HG03060 (cell line): Measurements from ENCODE around the gene DCP1A.
"Not testable (repeated sequence)": the region's sequence is repeated elsewhere in the genome, so short reads cannot be mapped to it uniquely, and the experiment has no call there.

Experiments
- ATAC-seq: cut with Tn5 transposase; IDR thresholded peaks from one replicate; pipeline ENCODE4 v1.9.1; 2021; ENCODE audit warnings: low read depth, moderate number of reproducible peaks; ENCODE audit not compliant: unreplicated experiment

DCP1A gene

DNA sequence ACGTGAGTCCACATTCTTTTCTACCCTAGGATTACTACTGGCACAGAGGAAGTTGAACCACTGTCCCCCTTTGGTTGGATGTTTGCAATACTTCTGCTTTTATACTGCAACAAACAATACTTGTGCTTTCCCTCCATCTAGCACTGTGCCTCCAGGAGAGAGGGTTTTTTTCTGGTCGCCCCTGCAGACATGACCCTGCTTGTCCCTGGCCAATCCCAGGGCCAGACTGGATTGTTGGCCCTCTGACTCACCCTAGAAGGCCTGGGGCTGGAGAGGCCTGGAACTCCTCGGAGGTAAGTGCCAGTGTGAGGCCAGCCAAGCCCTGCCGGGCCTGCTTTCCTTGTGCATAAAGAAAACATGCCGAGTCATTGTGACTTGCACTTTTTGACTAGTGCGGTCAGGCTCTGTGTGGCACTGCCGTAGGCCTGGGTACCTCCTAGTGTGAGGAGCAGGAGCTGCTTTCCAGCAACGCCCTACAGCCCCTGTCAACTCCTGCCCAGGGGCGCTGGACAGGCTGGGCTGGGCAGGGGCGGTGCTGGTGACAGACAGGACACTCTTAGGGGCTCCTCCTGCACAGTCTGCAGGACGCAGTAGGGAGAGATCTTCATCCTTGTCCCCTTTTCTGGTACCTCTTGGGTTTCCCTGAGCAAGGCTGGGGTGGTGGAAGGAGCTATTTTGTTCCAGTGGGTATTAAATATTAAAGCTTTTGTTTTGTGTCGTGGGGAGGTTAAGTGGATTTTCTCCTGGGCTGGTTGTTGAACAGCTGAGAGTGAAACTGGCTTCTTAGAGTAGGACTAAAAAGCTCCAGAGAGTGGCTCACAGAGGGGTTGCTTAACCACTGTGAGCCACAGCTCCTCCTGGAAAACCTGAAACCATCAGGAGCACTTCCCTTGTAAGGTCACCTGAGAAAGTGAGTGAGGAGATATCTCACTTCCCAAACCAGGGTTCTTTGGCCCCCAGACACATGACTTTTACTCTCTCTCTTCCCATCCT is 77.2 kb downstream of the DCP1A start:
- ATAC-seq: peak; percentile 78

DNA sequence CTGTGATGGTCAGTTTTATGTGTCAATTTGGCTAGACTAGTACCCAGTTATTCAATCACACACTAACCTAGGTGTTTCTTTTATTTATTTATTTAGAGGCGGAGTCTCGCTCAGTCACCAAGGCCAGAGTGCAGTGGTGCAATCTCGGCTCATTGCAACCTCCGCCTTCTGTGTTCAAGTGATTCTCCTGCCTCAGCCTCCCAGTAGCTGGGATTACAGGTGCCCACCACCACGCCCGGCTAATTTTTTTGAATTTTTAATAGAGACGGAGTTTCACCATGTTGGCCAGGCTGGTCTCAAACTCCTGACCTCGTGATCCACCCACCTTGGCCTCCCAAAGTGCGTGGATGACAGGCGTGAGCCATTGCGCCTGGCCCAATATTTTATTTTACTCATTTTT is 78.2 kb downstream of the DCP1A start:
- ATAC-seq: not testable (repeated sequence)

DNA sequence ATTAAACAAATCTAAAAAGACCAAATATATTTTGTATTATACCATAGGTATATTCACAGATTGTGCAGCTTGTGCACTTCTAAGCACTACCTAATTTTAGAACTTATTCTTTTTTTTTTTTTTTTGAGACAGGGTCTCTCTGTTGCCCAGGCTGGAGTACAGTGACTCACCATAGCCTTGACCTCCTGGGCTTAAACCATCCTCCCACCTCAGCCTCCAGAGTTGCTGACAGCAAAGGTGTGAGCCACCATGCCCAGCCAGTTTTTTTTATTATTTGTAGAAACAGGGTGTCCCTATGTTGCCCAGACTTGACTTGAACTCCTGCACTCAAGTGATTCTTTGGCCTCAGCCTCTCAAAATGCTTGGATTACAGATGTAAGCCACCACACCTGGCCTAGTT is 79.6 kb downstream of the DCP1A start:
- ATAC-seq: no peak

DNA sequence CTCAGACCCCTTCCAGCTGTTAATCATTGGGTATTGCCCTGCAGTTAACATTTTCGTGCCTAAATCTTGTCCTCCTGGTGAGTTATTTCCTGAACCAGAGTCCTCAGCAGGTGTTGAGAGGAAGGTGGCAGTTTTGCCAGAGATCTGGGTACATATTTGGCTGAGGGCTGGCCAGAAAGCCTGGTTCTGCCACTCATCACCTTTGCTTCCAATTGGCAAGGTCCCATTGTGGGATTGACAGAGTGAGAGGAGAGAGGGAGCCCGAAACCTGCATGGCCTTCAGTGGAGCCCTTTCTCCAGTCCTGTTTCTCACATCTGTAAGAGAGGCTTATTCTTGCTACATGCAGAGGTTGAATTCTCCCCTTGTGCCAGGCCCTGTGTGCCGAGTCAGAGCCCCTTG is 82.6 kb downstream of the DCP1A start:
- no peak for ATAC-seq

DNA sequence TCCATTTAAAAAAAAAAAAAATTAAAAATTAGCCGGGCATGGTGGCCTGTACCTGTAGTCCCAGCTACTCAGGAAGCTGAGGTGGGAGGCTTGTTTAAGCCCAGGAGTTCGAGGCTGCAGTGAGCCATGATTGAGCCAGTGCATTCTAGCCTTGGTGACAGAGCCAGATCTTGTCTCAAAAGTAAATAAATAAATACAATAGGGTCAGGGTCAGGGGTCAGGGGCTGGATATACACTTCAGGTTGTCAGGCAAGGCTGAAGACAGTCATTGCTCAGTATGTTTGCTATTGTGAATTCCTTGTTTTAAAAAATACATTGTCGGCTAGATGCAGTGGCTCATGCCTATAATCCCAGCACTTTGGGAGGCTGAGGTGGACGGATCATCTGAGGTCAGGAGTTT is 83.4 kb downstream of the DCP1A start:
- no peak for ATAC-seq

DNA sequence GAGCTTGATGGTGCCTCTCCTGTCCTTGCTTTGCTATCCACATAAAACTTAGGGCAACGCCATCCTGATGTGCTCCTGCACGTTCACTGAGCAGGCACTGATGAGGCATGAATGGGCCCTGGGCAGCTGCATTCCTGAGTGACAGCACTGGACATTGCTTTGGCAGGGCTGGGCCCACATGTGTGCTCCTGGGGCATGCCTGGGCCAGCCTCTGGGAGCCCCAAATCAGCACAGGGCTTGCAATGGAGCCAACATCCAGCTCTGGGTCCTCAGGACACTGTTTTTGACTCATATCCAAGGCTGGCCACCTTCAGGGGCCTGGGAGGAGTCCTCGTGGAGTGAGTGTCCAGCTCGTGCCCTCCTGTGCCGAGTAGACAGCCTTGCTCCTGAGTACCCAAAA is 85.6 kb downstream of the DCP1A start:
- ATAC-seq: no peak

DNA sequence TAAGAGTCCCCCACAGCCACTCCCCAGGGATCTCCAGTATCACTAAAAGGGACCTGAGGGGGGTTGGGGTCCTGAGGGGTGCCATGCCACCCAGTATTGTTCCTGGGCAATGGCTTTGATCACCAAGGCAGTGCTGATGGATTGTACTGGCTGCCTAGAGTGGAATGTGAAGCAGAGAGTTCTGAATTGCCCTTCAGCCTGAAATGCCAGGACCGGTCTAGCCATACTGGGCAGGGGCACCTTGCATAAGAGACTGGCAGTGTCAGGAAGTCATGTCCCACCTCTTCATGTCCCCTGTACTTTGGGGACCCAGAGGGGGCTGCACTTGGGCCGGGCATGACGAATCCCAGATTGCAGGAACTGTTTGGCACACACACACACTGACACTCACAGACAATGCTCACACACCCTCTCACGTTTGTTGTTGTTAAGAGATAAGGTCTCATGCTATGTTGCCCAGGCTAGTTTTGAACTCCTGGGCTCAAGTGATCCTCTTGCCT is 87.0 kb downstream of the DCP1A start:
- no peak for ATAC-seq

DNA sequence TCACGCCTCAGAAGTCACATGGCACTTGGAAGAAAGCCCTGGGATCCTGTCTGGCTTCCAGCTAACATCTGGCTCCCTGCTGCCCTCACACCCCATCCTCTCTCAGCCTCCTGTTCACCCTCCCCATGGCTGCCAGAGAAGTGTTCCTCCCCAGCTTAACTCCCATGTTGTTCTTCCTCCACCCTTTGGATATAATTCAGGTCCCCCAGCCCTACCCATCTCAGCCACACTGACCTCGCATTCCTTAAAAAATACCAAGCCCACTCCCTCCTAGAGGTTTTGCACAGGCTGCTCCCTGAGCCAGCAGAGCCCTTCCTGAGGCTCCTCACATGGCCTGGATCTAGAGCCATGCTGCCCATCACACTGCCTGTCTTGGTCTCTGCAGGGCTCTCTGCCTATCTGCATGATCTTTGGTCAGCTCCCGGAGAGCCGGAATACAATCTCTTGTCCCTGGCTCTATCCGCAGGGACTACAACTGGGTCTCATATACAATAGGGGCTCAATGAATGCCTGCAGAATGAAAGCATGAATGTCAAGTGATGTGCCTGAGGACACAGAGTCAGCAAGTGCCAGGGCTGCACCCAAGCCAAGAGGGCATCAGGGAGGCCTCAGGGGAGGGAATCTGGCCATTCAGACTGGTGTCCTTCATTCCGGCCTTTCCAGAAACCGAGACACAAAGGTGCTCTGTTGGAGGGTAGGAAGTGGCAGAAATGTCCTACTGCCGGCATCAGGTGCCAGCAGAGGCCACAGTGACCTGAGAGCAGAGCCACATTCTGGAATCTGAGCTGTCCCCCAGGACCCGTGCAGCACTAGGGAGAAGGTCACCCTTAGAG is 87.7 kb downstream of the DCP1A start:
- ATAC-seq: no peak

DNA sequence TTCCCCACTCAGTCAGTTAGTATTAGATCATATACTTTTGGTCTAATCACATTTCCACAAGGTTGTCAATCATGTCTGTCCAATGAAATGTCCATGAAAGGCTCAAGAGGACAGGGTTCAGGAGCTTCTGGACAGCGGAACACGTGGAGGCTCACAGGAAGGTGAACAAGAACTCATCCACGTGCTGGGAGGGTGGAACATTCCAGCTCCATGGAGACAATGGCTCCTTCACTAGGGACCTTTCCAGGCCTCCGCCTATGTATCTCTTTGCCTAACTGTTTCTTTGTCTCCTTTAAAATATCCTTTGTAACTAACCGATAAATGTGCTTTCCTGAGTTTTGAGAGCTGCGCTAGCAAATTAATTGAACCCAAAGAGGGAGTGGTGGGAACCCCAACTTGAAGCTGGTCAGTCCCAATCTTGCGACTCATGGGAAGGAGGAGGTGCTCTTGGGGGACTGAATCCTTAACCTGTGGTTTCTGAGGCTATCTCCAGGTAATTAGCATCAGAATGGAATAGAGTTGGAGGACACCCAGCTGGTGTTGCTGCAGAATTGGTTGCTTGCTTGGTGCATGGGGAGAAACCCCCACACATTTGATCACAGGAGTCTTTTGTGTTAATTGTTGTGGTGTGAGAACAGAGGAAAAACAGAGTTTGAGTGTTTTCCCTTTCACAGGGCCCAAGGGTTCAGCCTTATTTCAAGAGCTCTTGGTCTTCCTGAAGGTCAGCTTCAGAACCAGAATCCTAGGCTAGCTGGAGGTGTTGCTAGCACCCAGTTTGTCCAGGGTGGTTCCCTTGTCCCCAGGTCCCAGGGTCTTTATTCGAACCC is 88.5 kb downstream of the DCP1A start:
- no peak for ATAC-seq

DNA sequence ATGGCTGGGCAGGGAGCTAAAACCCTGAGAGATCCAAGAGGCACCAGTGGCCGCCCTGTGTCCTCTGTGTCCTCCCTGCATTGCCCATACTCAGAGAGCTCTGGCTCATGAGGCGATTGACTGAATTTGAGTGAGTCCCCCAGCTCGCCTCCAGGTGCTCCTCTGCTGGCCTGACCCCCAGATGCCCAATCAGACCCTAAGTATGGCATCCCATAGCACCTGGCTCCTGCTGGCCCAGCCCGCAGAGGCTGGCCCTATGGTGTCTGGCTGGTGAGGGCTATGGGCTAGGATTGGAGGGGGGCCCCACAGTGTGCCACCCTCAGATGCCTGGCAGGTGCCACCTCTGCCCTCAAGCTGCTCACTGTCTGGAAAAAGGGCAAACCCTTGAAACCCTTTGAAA is 89.9 kb downstream of the DCP1A start:
- ATAC-seq: no peak

DNA sequence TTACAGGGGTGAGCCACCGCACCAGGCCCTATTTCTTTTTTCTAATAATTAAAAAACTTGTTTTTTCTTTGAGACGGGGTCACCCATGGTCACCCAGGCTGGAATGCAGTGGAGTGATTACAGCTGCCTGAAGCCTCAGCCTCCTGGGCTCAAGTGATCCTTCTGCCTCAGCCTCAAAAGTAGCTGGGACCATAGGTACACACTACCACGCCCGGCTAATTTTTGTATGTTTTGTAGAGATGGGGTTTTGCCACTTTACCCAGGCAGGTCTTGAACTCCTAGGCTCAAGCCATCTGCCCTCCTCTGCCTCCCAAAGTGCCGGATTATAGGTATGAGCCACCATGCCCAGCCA is 90.7 kb downstream of the DCP1A start:
- ATAC-seq: no peak

DNA sequence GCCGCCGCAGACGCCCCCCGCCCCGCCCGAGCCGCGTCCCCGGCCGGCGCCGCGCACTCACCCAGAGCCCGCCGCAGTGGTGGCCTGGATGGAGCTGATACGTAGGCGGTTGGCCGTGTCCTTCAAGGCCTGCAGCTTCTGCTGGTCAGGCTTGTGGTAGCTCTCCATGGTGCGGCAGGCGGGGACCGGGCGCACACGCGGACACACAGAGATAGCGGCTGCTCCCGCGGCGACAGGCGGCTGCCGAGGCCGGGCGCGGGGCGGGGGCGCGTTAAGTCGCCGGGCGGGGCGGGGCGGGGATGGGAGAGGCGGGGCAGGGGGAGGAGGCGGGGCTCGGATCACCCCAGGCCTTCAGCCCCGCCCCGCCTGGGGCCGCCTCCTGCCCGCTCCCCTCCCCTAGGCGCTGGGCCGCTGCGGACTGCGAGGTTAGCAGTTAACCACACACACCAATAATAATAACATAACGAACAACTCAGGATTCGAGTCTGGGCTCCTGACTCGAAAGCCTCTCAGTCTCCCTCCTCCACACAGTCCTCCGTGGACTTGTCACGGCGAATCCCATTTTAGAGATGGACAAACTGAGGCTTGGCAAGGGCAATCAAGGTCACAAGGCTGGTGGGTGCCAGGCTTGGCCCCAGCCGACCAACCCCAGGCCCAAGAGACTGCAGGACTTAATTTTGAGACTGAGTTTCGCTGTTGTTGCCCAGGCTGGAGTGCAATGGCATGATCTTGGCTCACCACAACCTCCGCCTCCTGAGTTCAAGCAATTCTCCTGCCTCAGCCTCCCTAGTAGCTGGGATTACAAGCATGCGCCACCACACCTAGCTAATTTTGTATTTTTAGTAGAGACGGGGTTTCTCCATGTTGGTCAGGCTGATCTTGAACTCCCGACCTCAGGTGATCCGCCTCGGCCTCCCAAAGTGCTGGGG is 91.3 kb downstream of the DCP1A start, which contains the start of gene TKT:
TKT (minus strand) TSS at position 248 of the 929 bp plus-strand sequence; CDS start at position 168, 80 bp downstream.
- ATAC-seq: peak; percentile 33

DNA sequence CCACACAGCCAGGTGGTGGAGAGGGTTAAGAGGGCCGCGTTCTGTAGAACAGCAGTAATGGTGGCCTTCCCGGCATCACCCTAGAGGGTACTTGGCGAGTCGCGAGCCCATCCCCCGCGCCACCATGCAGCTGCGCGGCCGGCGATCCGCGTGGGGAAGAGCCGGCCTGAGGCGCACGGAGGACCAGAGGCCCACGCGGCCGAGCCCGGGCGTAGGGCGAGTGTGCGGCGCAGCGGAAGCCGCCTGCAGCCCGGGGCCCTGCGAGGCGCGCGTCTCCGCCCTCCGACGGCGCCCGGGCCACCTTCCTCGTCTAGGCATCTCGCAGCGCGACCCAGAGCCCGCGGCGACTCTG is 91.9 kb downstream of the DCP1A start:
- peak; percentile 13 for ATAC-seq

DNA sequence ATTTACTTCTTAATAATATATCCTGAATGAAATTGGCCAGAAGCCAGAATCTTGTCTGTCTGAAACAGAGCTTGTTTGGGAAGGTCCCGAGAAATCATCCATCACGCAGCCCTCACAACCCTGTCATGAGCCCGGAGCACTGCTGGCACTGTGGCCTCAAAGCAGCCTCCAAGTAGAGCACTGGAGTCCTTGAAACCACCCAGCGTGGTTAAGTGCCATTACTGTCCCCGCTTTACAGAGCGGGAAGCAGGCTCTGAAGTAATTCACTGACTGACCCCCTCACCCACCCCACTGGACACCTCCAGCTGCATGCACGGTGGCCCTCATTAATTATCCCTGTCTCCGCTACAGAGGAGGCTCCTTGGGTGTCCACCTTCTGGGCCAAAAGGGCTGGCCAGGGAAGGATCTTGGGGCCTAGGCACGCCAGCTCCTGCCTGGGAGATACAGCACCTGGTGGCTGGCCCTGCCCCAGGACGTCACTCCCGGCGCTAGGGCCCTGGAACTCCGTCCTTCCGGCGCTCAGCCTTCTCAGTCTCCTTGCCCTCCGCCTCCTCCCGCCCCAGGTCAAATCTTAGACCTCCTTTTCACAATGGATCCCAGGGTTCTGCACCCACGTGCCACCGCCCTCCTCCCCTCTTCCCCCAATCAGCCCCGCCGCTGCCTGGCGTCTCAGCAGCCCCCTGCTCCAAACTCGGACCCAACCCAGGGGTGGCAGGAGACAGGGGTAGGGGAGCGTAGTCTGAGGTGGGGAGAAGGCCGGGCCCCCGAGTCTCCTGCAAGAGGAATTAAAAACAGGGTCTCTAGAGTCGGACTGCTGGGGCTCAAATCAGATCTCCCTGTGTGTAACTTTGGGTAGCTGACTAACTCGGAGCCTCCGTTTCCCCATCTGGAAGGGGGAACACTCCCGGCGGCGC is 92.6 kb downstream of the DCP1A start:
- ATAC-seq: no peak

DNA sequence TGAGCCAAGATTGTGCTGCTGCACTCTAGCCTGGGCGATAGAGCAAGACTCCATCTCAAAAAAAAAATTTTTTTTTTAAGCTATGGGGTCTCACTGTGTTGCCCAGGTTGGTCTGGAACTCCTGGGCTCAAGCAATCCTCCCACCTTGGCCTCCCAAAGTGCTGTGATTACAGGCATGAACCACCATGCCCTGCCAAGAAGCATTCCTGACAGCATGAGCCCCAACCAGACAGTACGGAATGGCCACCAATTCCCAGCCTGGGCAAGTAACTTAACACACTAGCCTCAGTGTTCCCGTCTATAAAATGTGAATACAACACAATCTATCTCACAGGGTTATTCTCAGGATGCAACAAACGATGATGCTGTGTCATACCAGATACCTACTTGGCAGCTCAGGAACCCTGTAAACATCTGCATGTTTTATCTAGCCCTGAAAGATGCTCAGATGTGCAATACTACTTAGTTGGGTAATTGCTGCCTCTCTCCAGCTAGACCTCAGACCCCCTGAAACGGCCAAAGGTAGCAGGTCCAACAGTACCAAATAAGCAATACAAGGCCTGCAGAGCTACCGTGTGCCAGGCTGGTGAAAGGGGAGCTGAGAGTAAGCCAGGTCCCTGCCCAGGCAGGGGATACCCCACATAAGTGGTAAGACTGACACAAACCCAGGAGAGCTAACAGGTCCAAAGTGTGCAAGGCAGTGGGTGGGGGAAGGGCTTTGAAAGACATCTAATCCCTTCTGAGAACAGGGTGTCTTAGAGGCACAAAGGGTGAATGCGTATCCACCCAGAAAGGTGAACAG is 93.4 kb downstream of the DCP1A start:
- no peak for ATAC-seq

DNA sequence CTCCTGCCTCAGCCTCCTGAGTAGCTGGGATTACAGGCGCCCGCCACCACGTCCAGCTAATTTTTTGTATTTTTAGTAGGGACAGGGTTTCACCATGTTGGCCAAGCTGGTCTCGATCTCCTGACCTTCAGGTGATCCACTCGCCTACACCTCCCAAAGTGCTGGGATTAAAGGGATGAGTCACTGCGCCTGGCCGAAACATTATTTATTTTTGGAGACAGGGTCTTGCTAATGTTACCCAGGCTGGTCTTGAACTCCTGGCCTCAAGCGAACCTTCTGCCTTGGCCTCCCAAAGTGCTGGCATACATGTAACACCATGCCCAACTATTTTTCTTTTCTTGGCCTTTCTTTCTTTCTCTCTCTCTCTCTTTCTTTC is 94.4 kb downstream of the DCP1A start:
- ATAC-seq: not testable (repeated sequence)

DNA sequence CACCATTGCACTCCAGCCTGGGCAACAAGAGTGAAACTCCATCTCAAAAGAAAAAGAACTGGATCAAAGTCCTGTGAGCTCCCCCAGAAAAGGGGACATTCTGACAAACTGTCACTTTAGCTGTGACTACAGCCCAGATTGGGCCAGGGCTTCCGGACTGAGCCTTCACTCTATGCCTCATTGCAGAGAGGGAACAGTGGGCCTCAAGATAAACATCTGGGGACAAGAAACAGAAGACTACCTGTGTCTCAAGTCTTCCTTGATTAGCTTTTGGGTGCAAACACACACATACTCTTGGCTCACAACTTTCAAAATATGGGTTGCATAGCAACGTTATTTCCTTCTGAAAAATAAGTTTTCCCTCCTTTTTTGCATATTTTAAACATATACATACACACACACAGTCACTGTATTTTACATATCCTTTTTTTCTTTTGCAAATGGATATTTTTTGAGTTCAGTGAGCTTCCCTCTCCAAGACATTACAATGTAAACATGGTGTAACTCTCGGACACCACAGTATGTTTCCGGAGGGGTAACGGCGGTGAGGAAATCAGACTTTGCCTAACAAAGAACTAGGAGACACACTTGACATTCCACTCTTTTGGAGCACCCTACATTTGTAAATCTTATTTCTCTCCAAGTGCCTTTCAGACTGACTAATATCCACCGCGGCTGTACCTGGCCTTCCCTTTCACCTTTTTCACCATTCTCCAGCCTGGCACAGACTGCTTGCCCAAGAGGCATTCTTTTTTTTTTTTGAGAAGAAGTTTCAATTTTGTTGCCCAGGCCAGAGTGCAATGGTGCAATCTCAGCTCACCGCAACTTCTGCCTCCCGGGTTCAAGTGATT is 95.0 kb downstream of the DCP1A start:
- no peak for ATAC-seq
